GM12878 (cell line): Measurements from ENCODE around the gene C1orf35. TPM values are rescaled to one million over a fixed set of nuclear protein-coding genes. Genes with fewer than 3 reads are reported as not detected.

Experiments used
- ATAC-seq: fragments of 200-7000 bp; cut with Tn5 transposase; 3 replicates; pipeline ENCODE4 v1.9.1; 2020; ENCODE audit warnings: mild to moderate bottlenecking, moderate library complexity
- BruUV-seq: library from RNA; stranded (reverse); fragments of 400-500 nt; replicated peaks from 2 replicates; lab custom pipeline; 2021; lab: Mats Ljungman, UMichigan
- CTCF ChIA-PET: fragments of 300-600 bp; sonication (Branson Sonifier 250); formaldehyde crosslinking; extraction: SDS; loops from one replicate; lab custom pipeline; 2021; ENCODE audit warnings: inconsistent platforms; lab: Yijun Ruan, JAX
- POLR2A ChIA-PET: fragments of 350-600 bp; formaldehyde crosslinking; extraction: SDS; loops from one replicate; lab custom pipeline; 2021; ENCODE audit warnings: inconsistent platforms; lab: Charles Lee
- RAD21 ChIA-PET: fragments of 300-600 bp; sonication (Branson Sonifier 250); formaldehyde crosslinking; loops from one replicate; lab custom pipeline; 2023; ENCODE audit warnings: antibody characterized with exemption; ENCODE audit not compliant: unreplicated experiment; lab: Charles Lee
- SMC1A ChIA-PET: fragments of 300-600 bp; sonication (Branson Sonifier 250); formaldehyde crosslinking; loops from one replicate; lab custom pipeline; 2023; ENCODE audit not compliant: unreplicated experiment, uncharacterized antibody; lab: Charles Lee
- DNase-seq: peaks from one replicate; pipeline ENCODE4 v3.0.0-alpha.2; 2011; ENCODE audit warnings: low read depth, low spot score
- FAIRE-seq: peaks from 3 replicates; lab custom pipeline; 2011; peaks lifted over from hg19 to GRCh38; lab: Jason Lieb, UNC
- H2AFZ ChIP-seq: 2 replicates; pipeline ENCODE4 v1.6.0; 2011; ENCODE audit warnings: low read depth, low read length, control low read depth; ENCODE audit not compliant: control insufficient read depth
- H3K27ac ChIP-seq: 2 replicates; pipeline ENCODE4 v1.5.1; 2011; ENCODE audit warnings: control low read depth; ENCODE audit not compliant: control insufficient read depth, insufficient read depth
- H3K27me3 ChIP-seq, 2 experiments: replicated peaks in 1 of 2; 2 replicates each; pipeline versions ENCODE4 v1.6.0 to v1.6.1; 2011; ENCODE audit warnings: low read length in 1 of 2; ENCODE audit not compliant: control insufficient read depth in 2 of 2, insufficient read depth in 2 of 2
- H3K36me3 ChIP-seq, 2 experiments: 2 replicates each; pipeline ENCODE4 v1.5.1; 2011; ENCODE audit warnings: low read length in 1 of 2; ENCODE audit not compliant: control insufficient read depth in 2 of 2, insufficient read depth in 2 of 2
- H3K4me1 ChIP-seq: 2 replicates; pipeline ENCODE4 v1.6.1; 2011; ENCODE audit warnings: mild to moderate bottlenecking, low read length, moderate library complexity, mixed read lengths; ENCODE audit not compliant: control insufficient read depth, insufficient read depth
- H3K4me2 ChIP-seq: 2 replicates; pipeline ENCODE4 v1.6.0; 2011; ENCODE audit warnings: control low read depth; ENCODE audit not compliant: control insufficient read depth, insufficient read depth
- H3K4me3 ChIP-seq: fragments of 200-600 bp; sonication (generic); 2 replicates; pipeline ENCODE4 v1.5.1; 2016
- H3K79me2 ChIP-seq: 2 replicates; pipeline ENCODE4 v1.6.0; 2011; ENCODE audit warnings: low read length; ENCODE audit not compliant: control insufficient read depth, insufficient read depth
- H3K9ac ChIP-seq: 2 replicates; pipeline ENCODE4 v1.8.0; 2011; ENCODE audit warnings: low read length, control low read depth, mixed read lengths; ENCODE audit not compliant: control insufficient read depth, insufficient read depth
- H3K9me3 ChIP-seq: replicated peaks from 3 replicates; pipeline ENCODE4 v1.5.1; 2011; ENCODE audit warnings: mild to moderate bottlenecking, low read length; ENCODE audit not compliant: control insufficient read depth, insufficient read depth
- H4K20me1 ChIP-seq: 2 replicates; pipeline ENCODE4 v1.6.0; 2011; ENCODE audit not compliant: control insufficient read depth, insufficient read depth
- CEBPB ChIP-seq, 2 experiments: fragments of 150-350 bp in 1 of 2; IDR thresholded peaks; 2 replicates each; pipeline ENCODE4 v1.6.1; 2012 to 2014; ENCODE audit warnings: low read depth in 2 of 2, low read length in 2 of 2, borderline replicate concordance in 1 of 2, inconsistent platforms in 1 of 2
- CREB1 ChIP-seq: IDR thresholded peaks from 2 replicates; pipeline ENCODE4 v1.6.1; 2012; ENCODE audit warnings: low read depth, mild to moderate bottlenecking, inconsistent platforms
- EZH2 ChIP-seq: IDR thresholded peaks from 2 replicates; pipeline ENCODE4 v1.6.1; 2012; ENCODE audit warnings: low read depth, mild to moderate bottlenecking, control low read depth, inconsistent platforms, low read length, borderline replicate concordance; ENCODE audit not compliant: control insufficient read depth
- JUNB ChIP-seq: IDR thresholded peaks from 2 replicates; pipeline ENCODE4 v1.6.1; 2016; ENCODE audit warnings: antibody characterized with exemption, mild to moderate bottlenecking
- RAD51 ChIP-seq: fragments of 450-650 bp; IDR thresholded peaks from 2 replicates; pipeline ENCODE4 v1.6.1; 2016; ENCODE audit warnings: moderate library complexity, mild to moderate bottlenecking, inconsistent platforms
- WGBS: methylation state at CpG from one replicate; pipeline ENCODE4 v1.1.6; 2016; ENCODE audit warnings: low lambda C conversion rate; ENCODE audit not compliant: insufficient replicate concordance, insufficient coverage; ENCODE audit errors: missing lambda C conversion rate; 5-methylcytosine and 5-hydroxymethylcytosine counted together
- in situ Hi-C: fragments of 300-500 bp; cut with MboI; formaldehyde crosslinking; loops from 9 replicates; pipeline ENCODE4 v1.14.3; 2018; ENCODE audit warnings: mixed read lengths
- intact Hi-C: fragments of 100-400 bp; cut with micrococcal nuclease; formaldehyde crosslinking; loops from one replicate; pipeline ENCODE4 v1.14.2; 2022; ENCODE audit not compliant: unreplicated experiment
- polyA plus RNA-seq, 11 experiments: library from polyadenylated mRNA; depleted of rRNA in 4 of 11; unstranded in 6 of 11; stranded (reverse) in 5 of 11; fragments of >200 nt; fragmentation: Nextera tagmentation in 4 of 11; fragmentation: Illumina TruSeq in 1 of 11; extraction: Ambion mirVana in 4 of 11; extraction: Trizol in 1 of 11; gene quantifications; 1 replicate in 1 of 11; 2 replicates in 10 of 11; pipeline versions ENCODE4 v1.2.1 to v1.2.3, GENCODE V29; 2011 to 2016; ENCODE audit warnings: inconsistent platforms in 2 of 11, missing spikeins in 2 of 11, low read depth in 1 of 11
- total RNA-seq, 4 experiments: library from RNA; depleted of rRNA in 3 of 4; stranded (reverse); fragments of >200 nt in 3 of 4; fragmentation: Illumina TruSeq in 1 of 4; extraction: Trizol in 1 of 4; gene quantifications; 2 replicates each; pipeline versions ENCODE4 v1.2.1 to v1.2.3, GENCODE V29; 2013 to 2021
- TF ChIP-seq, protein P1 (sequence below): fragments of 450-650 bp; IDR thresholded peaks from 2 replicates; pipeline ENCODE4 v1.6.1; 2016; ENCODE audit warnings: mild to moderate bottlenecking
- TF ChIP-seq, protein P2 (sequence below): fragments of 450-650 bp; IDR thresholded peaks from 2 replicates; pipeline ENCODE4 v1.6.1; 2017; ENCODE audit warnings: mild to moderate bottlenecking

Gene C1orf35
- total and polyA plus RNA-seq, 10 of the 15 experiments (the other 5 are each of a cell fraction or from before 2014, with no cell fraction given) = 2.5 to 27.0 (median 10.6) TPM

DNA sequence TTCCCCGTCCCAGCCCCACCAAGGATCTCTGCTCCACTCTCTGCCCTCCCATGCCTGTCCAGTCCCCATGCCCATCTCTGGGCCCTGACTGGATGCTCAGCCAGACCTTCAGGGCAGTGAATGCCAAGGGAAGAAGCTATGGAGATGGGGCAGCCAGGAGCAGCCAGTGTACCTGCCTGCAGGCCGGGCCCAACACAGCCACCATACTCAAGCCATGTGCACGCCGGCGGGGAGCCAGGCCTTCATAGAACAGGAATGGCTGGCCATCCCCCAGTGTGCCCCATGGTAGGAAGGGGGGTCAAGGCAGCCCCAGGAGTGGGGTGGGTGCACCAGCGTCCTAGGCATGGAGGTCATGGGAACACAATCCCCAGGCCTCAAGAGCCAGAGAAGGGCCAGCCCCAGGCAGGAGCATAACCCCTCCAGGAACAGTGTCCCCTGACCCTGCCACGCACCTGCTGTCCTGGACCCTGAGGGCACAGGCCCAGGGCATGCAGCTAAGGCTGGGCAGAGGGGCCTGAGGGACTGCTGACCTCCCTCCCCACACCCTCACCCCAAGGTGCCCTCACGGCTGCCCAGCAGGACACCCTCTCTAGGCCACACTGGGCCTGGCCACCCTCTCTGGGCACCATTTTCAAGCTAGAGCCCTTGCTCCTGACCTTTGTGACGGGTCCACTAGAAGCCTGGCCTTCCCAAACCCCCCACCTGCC is 40.9 kb downstream of the C1orf35 start (continued):
- TF ChIP-seq, protein P1, sequence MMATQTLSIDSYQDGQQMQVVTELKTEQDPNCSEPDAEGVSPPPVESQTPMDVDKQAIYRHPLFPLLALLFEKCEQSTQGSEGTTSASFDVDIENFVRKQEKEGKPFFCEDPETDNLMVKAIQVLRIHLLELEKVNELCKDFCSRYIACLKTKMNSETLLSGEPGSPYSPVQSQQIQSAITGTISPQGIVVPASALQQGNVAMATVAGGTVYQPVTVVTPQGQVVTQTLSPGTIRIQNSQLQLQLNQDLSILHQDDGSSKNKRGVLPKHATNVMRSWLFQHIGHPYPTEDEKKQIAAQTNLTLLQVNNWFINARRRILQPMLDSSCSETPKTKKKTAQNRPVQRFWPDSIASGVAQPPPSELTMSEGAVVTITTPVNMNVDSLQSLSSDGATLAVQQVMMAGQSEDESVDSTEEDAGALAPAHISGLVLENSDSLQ = no peak
- no peak for TF ChIP-seq RAD51
- TF ChIP-seq JUNB = no peak
- TF ChIP-seq EZH2 = no peak
- no peak for TF ChIP-seq CEBPB (IDR thresholded peaks at IDR 0.05; ENCODE audit: borderline replicate concordance in 1 of 2, low read depth in 2 of 2, low read length in 2 of 2)
- TF ChIP-seq, all 136 proteins: peak for 0

DNA sequence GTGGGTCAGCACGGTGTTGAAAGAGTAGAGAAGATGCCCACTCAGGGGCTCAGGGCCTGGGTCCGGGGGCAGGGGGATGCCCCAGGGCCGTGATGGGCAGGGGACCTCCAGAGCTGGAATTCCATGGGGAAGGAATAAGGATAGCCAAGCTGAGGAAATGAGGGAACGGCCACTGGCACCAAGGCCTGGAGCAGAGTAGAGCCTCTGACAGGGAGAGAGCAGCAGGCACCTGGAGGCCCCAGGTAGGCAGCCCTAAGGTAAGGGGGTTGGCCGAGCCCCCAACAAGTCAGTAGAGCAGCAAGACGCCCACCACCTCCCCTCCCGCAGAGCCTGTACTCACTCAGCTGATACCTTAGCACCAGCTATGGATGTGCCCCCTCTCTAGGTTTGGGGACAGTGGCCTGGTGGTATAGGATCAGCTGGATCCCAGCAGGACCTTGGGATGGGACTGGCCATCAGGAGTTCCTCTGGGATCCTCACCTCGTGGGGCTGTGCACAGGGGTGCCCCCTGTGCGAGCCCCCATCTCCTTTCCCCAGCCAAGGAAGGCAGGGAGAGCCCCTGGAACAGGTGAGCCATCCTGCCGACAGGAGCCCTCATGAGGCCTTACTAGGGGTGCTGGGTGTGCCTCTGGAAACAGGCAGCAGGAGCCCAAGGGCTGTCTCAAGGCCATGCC is 41.6 kb downstream of the C1orf35 start:
- POLR2A ChIA-PET = no interaction called here
- CTCF ChIA-PET = no interaction called here
- H3K36me3 ChIP-seq = no peaks in the 10 kb centered on the region
- in situ Hi-C loops (no loop called here), intact Hi-C loops (no loop called here)
- no peaks in the 10 kb centered on the region for H4K20me1 ChIP-seq
- H3K9ac ChIP-seq = no peak overlapping the region
- DNase-seq (no peak), FAIRE-seq (no peak), ATAC-seq (no peak)
- no peaks in the 10 kb centered on the region for H3K79me2 ChIP-seq
- no peaks in the 10 kb centered on the region; the same call in 2 of the 3 replicates for H3K9me3 ChIP-seq
- no peak overlapping the region for H3K4me3 ChIP-seq
- H3K27ac ChIP-seq = no peak overlapping the region
- no peak for TF ChIP-seq CREB1
- TF ChIP-seq, protein P2, sequence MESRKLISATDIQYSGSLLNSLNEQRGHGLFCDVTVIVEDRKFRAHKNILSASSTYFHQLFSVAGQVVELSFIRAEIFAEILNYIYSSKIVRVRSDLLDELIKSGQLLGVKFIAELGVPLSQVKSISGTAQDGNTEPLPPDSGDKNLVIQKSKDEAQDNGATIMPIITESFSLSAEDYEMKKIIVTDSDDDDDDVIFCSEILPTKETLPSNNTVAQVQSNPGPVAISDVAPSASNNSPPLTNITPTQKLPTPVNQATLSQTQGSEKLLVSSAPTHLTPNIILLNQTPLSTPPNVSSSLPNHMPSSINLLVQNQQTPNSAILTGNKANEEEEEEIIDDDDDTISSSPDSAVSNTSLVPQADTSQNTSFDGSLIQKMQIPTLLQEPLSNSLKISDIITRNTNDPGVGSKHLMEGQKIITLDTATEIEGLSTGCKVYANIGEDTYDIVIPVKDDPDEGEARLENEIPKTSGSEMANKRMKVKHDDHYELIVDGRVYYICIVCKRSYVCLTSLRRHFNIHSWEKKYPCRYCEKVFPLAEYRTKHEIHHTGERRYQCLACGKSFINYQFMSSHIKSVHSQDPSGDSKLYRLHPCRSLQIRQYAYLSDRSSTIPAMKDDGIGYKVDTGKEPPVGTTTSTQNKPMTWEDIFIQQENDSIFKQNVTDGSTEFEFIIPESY = no peak
- H3K4me2 ChIP-seq = no peak overlapping the region
- RAD21 ChIA-PET = no interaction called here
- no peak overlapping the region for H2AFZ ChIP-seq
- SMC1A ChIA-PET = no interaction called here
- no TSS peak for BruUV-seq
- WGBS = 19% methylated on average over 10 of the region's 10 CpGs
- no peaks in the 10 kb centered on the region for H3K4me1 ChIP-seq
- H3K27me3 ChIP-seq = peaks cover 0 to 7% of the 10 kb centered on the region in 2 experiments; a peak in 3 of 4 replicates
